ENCODE data around the gene SCEL.

DNA sequence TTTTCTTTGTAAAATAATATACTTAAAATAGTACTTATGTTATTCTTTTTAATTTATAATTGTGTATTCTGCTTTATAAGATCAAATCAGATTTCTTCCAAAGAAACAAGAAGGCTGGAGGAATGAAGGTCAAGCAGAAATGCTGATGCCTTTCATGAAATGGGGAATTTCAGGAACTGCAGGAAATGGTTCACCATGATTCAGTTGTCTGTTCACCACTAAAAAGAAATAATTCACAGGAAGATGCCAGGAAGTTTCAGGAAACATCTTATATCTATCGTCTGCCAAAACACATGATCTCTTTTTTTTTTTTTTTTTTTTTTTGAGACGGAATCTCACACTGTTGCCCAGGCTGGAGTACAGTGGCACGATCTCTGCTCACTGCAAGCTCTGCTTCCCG, 15.7 kb upstream of the SCEL start:
- TF ChIP-seq POLR2A (IDR thresholded peaks at IDR 0.05; ENCODE audit: low read depth, low read length) (no peak), TAF1 (IDR thresholded peaks at IDR 0.05; ENCODE audit: borderline replicate concordance, low read depth, low read length) (no peak), POLR2AphosphoS5 (IDR thresholded peaks at IDR 0.05; ENCODE audit: low read depth, low read length) (no peak)
